ENCODE results near the gene CDK5RAP1. TPM values are rescaled to one million over a fixed set of nuclear protein-coding genes. Genes with fewer than 3 reads are reported as not detected.
A peak's percentile ranks its signal among the peaks of the same experiment; 100 is the strongest.

Gene CDK5RAP1
- total and polyA plus RNA-seq, 9 of the 15 experiments (the other 6 are each of a cell fraction or from before 2014, with no cell fraction given): 41.6 to 127 (median 58.3) TPM

- H3K79me2 ChIP-seq (ENCODE audit: control insufficient read depth, insufficient read depth, low read length): no peaks in the 10 kb centered on the region; the same call in 2 of the 3 replicates
- H3K4me2 ChIP-seq (ENCODE audit: insufficient read depth, low read length): no peak overlapping the region
- H3K36me3 ChIP-seq (ENCODE audit: control insufficient read depth, insufficient read depth, low read length): peaks cover 40% of the 10 kb centered on the region; the same call in 2 of the 3 replicates
- no peak for ATAC-seq
- FAIRE-seq: no peak
- H3K27me3 ChIP-seq (ENCODE audit: control insufficient read depth in 2 of 2, insufficient read depth in 2 of 2, low read length in 2 of 2): no peaks in the 10 kb centered on the region
- H2AFZ ChIP-seq (ENCODE audit: low read depth, low read length): no peak overlapping the region
- DNase-seq (ENCODE audit: extremely low read depth in 1 of 4, low spot score in 3 of 4): no peak
- ChIA-PET POLR2A (interaction anchor here (0.8 to 2.2 kb wide), 3 partner anchors 12 to 119 kb away, joined by 3 to 8 read pairs (median 3); no protein-coding TSS in a partner anchor), CTCF (ENCODE audit: low intra/inter-chr PET ratio) (no interaction called here)
- TF ChIP-seq MLLT1 (IDR thresholded peaks at IDR 0.05) (peak in 1 of 2 experiments; percentile 84; a peak in 2 of 4 replicates), PTBP1 (IDR thresholded peaks at IDR 0.05; ENCODE audit: low read depth, low read length) (no peak), SAP30 (IDR thresholded peaks at IDR 0.05; ENCODE audit: borderline replicate concordance, insufficient read depth, low read depth, low read length, poor library complexity, severe bottlenecking) (no peak), ZNF384 (IDR thresholded peaks at IDR 0.05; ENCODE audit: low read depth, low read length) (peak; percentile 39; the same call in 1 of the 2 replicates), KLF13 (tag; IDR thresholded peaks at IDR 0.05; ENCODE audit: borderline replicate concordance, low read depth) (no peak), ZBTB17 (CRISPR knock-in tag; IDR thresholded peaks at IDR 0.05) (peak; percentile 77)
- TF ChIP-seq, protein P1, sequence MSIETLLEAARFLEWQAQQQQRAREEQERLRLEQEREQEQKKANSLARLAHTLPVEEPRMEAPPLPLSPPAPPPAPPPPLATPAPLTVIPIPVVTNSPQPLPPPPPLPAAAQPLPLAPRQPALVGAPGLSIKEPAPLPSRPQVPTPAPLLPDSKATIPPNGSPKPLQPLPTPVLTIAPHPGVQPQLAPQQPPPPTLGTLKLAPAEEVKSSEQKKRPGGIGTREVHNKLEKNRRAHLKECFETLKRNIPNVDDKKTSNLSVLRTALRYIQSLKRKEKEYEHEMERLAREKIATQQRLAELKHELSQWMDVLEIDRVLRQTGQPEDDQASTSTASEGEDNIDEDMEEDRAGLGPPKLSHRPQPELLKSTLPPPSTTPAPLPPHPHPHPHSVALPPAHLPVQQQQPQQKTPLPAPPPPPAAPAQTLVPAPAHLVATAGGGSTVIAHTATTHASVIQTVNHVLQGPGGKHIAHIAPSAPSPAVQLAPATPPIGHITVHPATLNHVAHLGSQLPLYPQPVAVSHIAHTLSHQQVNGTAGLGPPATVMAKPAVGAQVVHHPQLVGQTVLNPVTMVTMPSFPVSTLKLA (conservative IDR thresholded peaks at IDR 0.05): no peak
- TF ChIP-seq, protein P2, sequence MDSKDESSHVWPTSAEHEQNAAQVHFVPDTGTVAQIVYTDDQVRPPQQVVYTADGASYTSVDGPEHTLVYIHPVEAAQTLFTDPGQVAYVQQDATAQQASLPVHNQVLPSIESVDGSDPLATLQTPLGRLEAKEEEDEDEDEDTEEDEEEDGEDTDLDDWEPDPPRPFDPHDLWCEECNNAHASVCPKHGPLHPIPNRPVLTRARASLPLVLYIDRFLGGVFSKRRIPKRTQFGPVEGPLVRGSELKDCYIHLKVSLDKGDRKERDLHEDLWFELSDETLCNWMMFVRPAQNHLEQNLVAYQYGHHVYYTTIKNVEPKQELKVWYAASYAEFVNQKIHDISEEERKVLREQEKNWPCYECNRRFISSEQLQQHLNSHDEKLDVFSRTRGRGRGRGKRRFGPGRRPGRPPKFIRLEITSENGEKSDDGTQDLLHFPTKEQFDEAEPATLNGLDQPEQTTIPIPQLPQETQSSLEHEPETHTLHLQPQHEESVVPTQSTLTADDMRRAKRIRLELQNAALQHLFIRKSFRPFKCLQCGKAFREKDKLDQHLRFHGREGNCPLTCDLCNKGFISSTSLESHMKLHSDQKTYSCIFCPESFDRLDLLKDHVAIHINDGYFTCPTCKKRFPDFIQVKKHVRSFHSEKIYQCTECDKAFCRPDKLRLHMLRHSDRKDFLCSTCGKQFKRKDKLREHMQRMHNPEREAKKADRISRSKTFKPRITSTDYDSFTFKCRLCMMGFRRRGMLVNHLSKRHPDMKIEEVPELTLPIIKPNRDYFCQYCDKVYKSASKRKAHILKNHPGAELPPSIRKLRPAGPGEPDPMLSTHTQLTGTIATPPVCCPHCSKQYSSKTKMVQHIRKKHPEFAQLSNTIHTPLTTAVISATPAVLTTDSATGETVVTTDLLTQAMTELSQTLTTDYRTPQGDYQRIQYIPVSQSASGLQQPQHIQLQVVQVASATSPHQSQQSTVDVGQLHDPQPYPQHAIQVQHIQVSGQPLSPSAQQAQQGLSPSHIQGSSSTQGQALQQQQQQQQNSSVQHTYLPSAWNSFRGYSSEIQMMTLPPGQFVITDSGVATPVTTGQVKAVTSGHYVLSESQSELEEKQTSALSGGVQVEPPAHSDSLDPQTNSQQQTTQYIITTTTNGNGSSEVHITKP (IDR thresholded peaks at IDR 0.05; ENCODE audit: partially characterized antibody): no peak
- no peak overlapping the region for H3K9ac ChIP-seq (ENCODE audit: insufficient read depth in 1 of 2, low read depth in 2 of 2, low read length in 2 of 2)
- H3K4me3 ChIP-seq: no peak overlapping the region
- H3K9me1 ChIP-seq (ENCODE audit: control insufficient read depth, insufficient read depth, low read length): peaks cover 3% of the 10 kb centered on the region
- no peaks in the 10 kb centered on the region for H4K20me1 ChIP-seq (replicated peaks; ENCODE audit: control insufficient read depth, insufficient read depth, low read length)
- H3K27ac ChIP-seq (ENCODE audit: extremely low read depth, low read depth, low read length): no peak overlapping the region
- in situ Hi-C loops (cut with MboI) (no loop called here), intact Hi-C loops (cut with micrococcal nuclease) (no loop called here)
- BruUV-seq (replicated peaks): no TSS peak
- no peaks in the 10 kb centered on the region for H3K9me3 ChIP-seq (replicated peaks; ENCODE audit: control insufficient read depth, insufficient read depth, low read depth, low read length)
- H3K4me1 ChIP-seq (replicated peaks in 1 of 2; ENCODE audit: control insufficient read depth in 2 of 2, insufficient read depth in 2 of 2, low read length in 2 of 2): peaks cover 8 to 9% of the 10 kb centered on the region in 2 experiments; a peak in 4 of 5 replicates
- 78% methylated on average over 5 of the region's 5 CpGs for WGBS (ENCODE audit: insufficient coverage, low coverage, missing lambda C conversion rate)
Observed at GRCh38 chr20:33434434-33434833, 33.1 kb upstream of the CDK5RAP1 start.
